WTC11 (cell line): ENCODE measurements around the gene TEX11. TPM values are rescaled to one million over a fixed set of nuclear protein-coding genes. Genes with fewer than 3 reads are reported as not detected.
"Not testable (repeated sequence)": the region's sequence is repeated elsewhere in the genome, so short reads cannot be mapped to it uniquely, and the experiment has no call there.

ENCODE experiments used
- ATAC-seq: fragments of 200-7000 bp; cut with Tn5 transposase; 2 replicates; pipeline ENCODE4 v1.10.0; 2021; ENCODE audit warnings: mild to moderate bottlenecking, moderate library complexity
- CTCF ChIA-PET: fragments of 300-600 bp; sonication (Branson Sonifier 250); formaldehyde crosslinking; loops from one replicate; lab custom pipeline; 2021; ENCODE audit warnings: antibody characterized with exemption; lab: Charles Lee
- POLR2A ChIA-PET: fragments of 350-600 bp; sonication (Branson Sonifier 250); formaldehyde crosslinking; loops from one replicate; lab custom pipeline; 2021; ENCODE audit warnings: antibody characterized with exemption; lab: Charles Lee
- DNase-seq: peaks from one replicate; pipeline ENCODE4 v3.0.0; 2021; ENCODE audit warnings: low spot score
- H3K27ac Mint-ChIP-seq: 2 replicates; pipeline ENCODE4 v1.8.0; 2021; ENCODE audit warnings: mixed read lengths
- H3K27me3 Mint-ChIP-seq: 2 replicates; pipeline ENCODE4 v1.8.0; 2021; ENCODE audit warnings: low read depth, mild to moderate bottlenecking, moderate library complexity, mixed read lengths
- H3K36me3 Mint-ChIP-seq: 2 replicates; pipeline ENCODE4 v1.8.0; 2021; ENCODE audit warnings: mixed read lengths
- H3K4me1 Mint-ChIP-seq: 2 replicates; pipeline ENCODE4 v1.8.0; 2022; ENCODE audit warnings: mixed read lengths
- H3K4me3 Mint-ChIP-seq: 2 replicates; pipeline ENCODE4 v1.8.0; 2021; ENCODE audit warnings: mild to moderate bottlenecking, moderate library complexity, mixed read lengths
- H3K9me3 Mint-ChIP-seq: 2 replicates; pipeline ENCODE4 v1.8.0; 2021; ENCODE audit warnings: mixed read lengths
- ATF3 ChIP-seq: sonication (generic); formaldehyde crosslinking; conservative IDR thresholded peaks from 2 replicates; pipeline ENCODE4 v1.8.1; 2022; ENCODE audit warnings: mild to moderate bottlenecking, missing genetic modification reagents
- ATF6 ChIP-seq: sonication (generic); formaldehyde crosslinking; IDR thresholded peaks from 2 replicates; pipeline ENCODE4 v1.8.1; 2023; ENCODE audit warnings: mild to moderate bottlenecking, missing genetic modification reagents
- CBFB ChIP-seq: sonication (generic); formaldehyde crosslinking; IDR thresholded peaks from 2 replicates; pipeline ENCODE4 v1.8.1; 2022; ENCODE audit warnings: mild to moderate bottlenecking, low read depth, missing genetic modification reagents
- E2F5 ChIP-seq: sonication (generic); formaldehyde crosslinking; IDR thresholded peaks from 2 replicates; pipeline ENCODE4 v1.8.1; 2022; ENCODE audit warnings: mild to moderate bottlenecking, moderate library complexity, missing genetic modification reagents
- GABPB1 ChIP-seq: sonication (generic); formaldehyde crosslinking; IDR thresholded peaks from 2 replicates; pipeline ENCODE4 v1.8.1; 2023; ENCODE audit warnings: mild to moderate bottlenecking, missing genetic modification reagents
- GTF2I ChIP-seq: fragments of 250-450 bp; sonication (Bioruptor Pico); conservative IDR thresholded peaks from 2 replicates; pipeline ENCODE4 v1.4.0; 2021; ENCODE audit warnings: mild to moderate bottlenecking
- HMGXB4 ChIP-seq: sonication (generic); formaldehyde crosslinking; IDR thresholded peaks from 2 replicates; pipeline ENCODE4 v1.8.1; 2023; ENCODE audit warnings: mild to moderate bottlenecking, moderate library complexity, missing genetic modification reagents
- IRF1 ChIP-seq: sonication (generic); formaldehyde crosslinking; IDR thresholded peaks from 2 replicates; pipeline ENCODE4 v1.8.0; 2023; ENCODE audit warnings: missing genetic modification reagents
- PREB ChIP-seq: sonication (generic); formaldehyde crosslinking; IDR thresholded peaks from 2 replicates; pipeline ENCODE4 v1.8.1; 2022; ENCODE audit warnings: mild to moderate bottlenecking, missing genetic modification reagents, moderate library complexity, borderline replicate concordance
- SMAD3 ChIP-seq: sonication (generic); formaldehyde crosslinking; IDR thresholded peaks from 2 replicates; pipeline ENCODE4 v1.8.0; 2022; ENCODE audit warnings: missing genetic modification reagents, mild to moderate bottlenecking, borderline replicate concordance
- TEAD1 ChIP-seq: sonication (generic); formaldehyde crosslinking; IDR thresholded peaks from 2 replicates; pipeline ENCODE4 v1.8.0; 2022; ENCODE audit warnings: mild to moderate bottlenecking, missing genetic modification reagents
- TEAD4 ChIP-seq: sonication (generic); formaldehyde crosslinking; IDR thresholded peaks from 2 replicates; pipeline ENCODE4 v1.8.0; 2022; ENCODE audit warnings: mild to moderate bottlenecking, missing genetic modification reagents
- ZNF532 ChIP-seq: fragments of 250-450 bp; sonication (Bioruptor Pico); IDR thresholded peaks from 2 replicates; pipeline ENCODE4 v1.9.0; 2021; ENCODE audit warnings: mild to moderate bottlenecking, borderline replicate concordance
- ZSCAN18 ChIP-seq: fragments of 250-450 bp; sonication (Bioruptor Pico); IDR thresholded peaks from 2 replicates; pipeline ENCODE4 v2.1.2; 2022; ENCODE audit warnings: mild to moderate bottlenecking, moderate library complexity
- total RNA-seq: library from RNA; stranded (reverse); gene quantifications from 3 replicates; pipeline ENCODE4 v1.2.3, GENCODE V29; 2021

The TEX11 gene
- total RNA-seq, 1 experiment from 2014 or later: 0.31 TPM

GRCh38 chrX:70901465-70901864 is 7.0 kb downstream of the TEX11 start:
- Mint-ChIP-seq H3K4me3 (no peak overlapping the region), H3K9me3 (no peaks in the 10 kb centered on the region), H3K36me3 (no peaks in the 10 kb centered on the region), H3K27ac (no peak overlapping the region), H3K27me3 (no peaks in the 10 kb centered on the region), H3K4me1 (no peaks in the 10 kb centered on the region)
- DNase-seq (peak; percentile 30), ATAC-seq (no peak)
- no peak for TF ChIP-seq ZNF532
- no peak for TF ChIP-seq CBFB (CRISPR knock-in tag)
- TF ChIP-seq SMAD3 (CRISPR knock-in tag): no peak
- no peak for TF ChIP-seq HMGXB4 (CRISPR knock-in tag)
- TF ChIP-seq GABPB1: no peak
- no peak for TF ChIP-seq IRF1 (CRISPR knock-in tag)
- no peak for TF ChIP-seq PREB (CRISPR knock-in tag)
- TF ChIP-seq TEAD1: no peak
- no peak for TF ChIP-seq E2F5
- TF ChIP-seq ATF3: no peak
- no peak for TF ChIP-seq ZSCAN18 (CRISPR knock-in tag)
- no peak for TF ChIP-seq TEAD4 (CRISPR knock-in tag)
- no peak for TF ChIP-seq ATF6 (CRISPR knock-in tag)
- TF ChIP-seq GTF2I: no peak
- POLR2A ChIA-PET: no interaction called here
- CTCF ChIA-PET: no interaction called here

- peak; percentile 11 for DNase-seq
- POLR2A ChIA-PET, H3K27me3 Mint-ChIP-seq, ATAC-seq, H3K4me1 Mint-ChIP-seq, H3K4me3 Mint-ChIP-seq, H3K27ac Mint-ChIP-seq, H3K36me3 Mint-ChIP-seq: not testable (repeated sequence)
- CTCF ChIA-PET: interaction anchor here (0.6 kb wide), 1 partner anchor 60 kb away, joined by 3 read pairs; no protein-coding TSS in a partner anchor
- peaks cover 14% of the 10 kb centered on the region for H3K9me3 Mint-ChIP-seq
Observed at GRCh38 chrX:70890441-70890840, 18.1 kb downstream of the TEX11 start.
